Fibroblast of lung (primary cell): Measurements from ENCODE around the gene OXA1L. TPM values are rescaled to one million over a fixed set of nuclear protein-coding genes. Genes with fewer than 3 reads are reported as not detected.
"Not testable (repeated sequence)": the region's sequence is repeated elsewhere in the genome, so short reads cannot be mapped to it uniquely, and the experiment has no call there.

Experiments used
- DNase-seq, 2 donors: peaks; one replicate each; pipeline versions ENCODE4 v3.0.0 to v3.0.0-alpha.2; 2010; ENCODE audit warnings: low read depth in 2 of 2
- H2AFZ ChIP-seq: 2 replicates; pipeline ENCODE4 v1.5.1; 2012; ENCODE audit warnings: low read length, control low read depth, inconsistent platforms
- H3K27ac ChIP-seq: 2 replicates; pipeline ENCODE4 v1.5.1; 2011; ENCODE audit warnings: low read length, control low read depth; ENCODE audit not compliant: insufficient read depth
- H3K27me3 ChIP-seq: 2 replicates; pipeline ENCODE4 v1.5.1; 2011; ENCODE audit warnings: mild to moderate bottlenecking, low read length; ENCODE audit not compliant: control insufficient read depth, insufficient read depth
- H3K36me3 ChIP-seq: 2 replicates; pipeline ENCODE4 v1.5.1; 2011; ENCODE audit warnings: low read length; ENCODE audit not compliant: control insufficient read depth, insufficient read depth
- H3K4me1 ChIP-seq: 2 replicates; pipeline ENCODE4 v1.5.1; 2011; ENCODE audit warnings: low read length; ENCODE audit not compliant: control insufficient read depth, insufficient read depth; ENCODE audit errors: extremely low read depth
- H3K4me2 ChIP-seq: 2 replicates; pipeline ENCODE4 v1.5.1; 2011; ENCODE audit warnings: low read length, control low read depth; ENCODE audit not compliant: insufficient read depth; ENCODE audit errors: extremely low read depth
- H3K4me3 ChIP-seq, 4 experiments: fragments of 200-600 bp in 1 of 4; sonication (generic) in 1 of 4; replicated peaks in 1 of 4; 2 replicates each; pipeline ENCODE4 v1.5.1; 2011 to 2016; ENCODE audit warnings: low read length in 4 of 4, low read depth in 3 of 4, mild to moderate bottlenecking in 3 of 4, control low read depth in 2 of 4, inconsistent platforms in 1 of 4, mixed read lengths in 1 of 4; ENCODE audit not compliant: insufficient read depth in 1 of 4; ENCODE audit errors: control extremely low read depth in 1 of 4
- H3K79me2 ChIP-seq: 2 replicates; pipeline ENCODE4 v1.5.1; 2012; ENCODE audit warnings: mild to moderate bottlenecking, low read length, inconsistent platforms; ENCODE audit not compliant: control insufficient read depth, insufficient read depth
- H3K9ac ChIP-seq: 2 replicates; pipeline ENCODE4 v1.5.1; 2011; ENCODE audit warnings: mild to moderate bottlenecking, low read length, control low read depth; ENCODE audit not compliant: insufficient read depth
- H3K9me3 ChIP-seq: 2 replicates; pipeline ENCODE4 v1.5.1; 2012; ENCODE audit warnings: low read depth, low read length; ENCODE audit not compliant: control insufficient read depth, insufficient read depth
- H4K20me1 ChIP-seq: 2 replicates; pipeline ENCODE4 v1.5.1; 2011; ENCODE audit warnings: low read length; ENCODE audit not compliant: control insufficient read depth, insufficient read depth; ENCODE audit errors: extremely low read depth
- EZH2 ChIP-seq: IDR thresholded peaks from 2 replicates; pipeline ENCODE4 v1.5.1; 2012; ENCODE audit warnings: low read length, control low read depth, mild to moderate bottlenecking; ENCODE audit errors: missing control alignments
- polyA plus RNA-seq, 2 donors: library from polyadenylated mRNA; depleted of rRNA in 1 of 2; stranded (reverse) in 1 of 2; unstranded in 1 of 2; fragments of >200 nt; gene quantifications; 2 replicates each; pipeline ENCODE4 v1.2.1, GENCODE V29; 2011 to 2012; ENCODE audit warnings: missing spikeins in 1 of 2
- total RNA-seq: library from RNA; depleted of rRNA; stranded (reverse); fragments of >200 nt; gene quantifications from 2 replicates; pipeline ENCODE4 v1.2.1, GENCODE V29; 2014
- TF ChIP-seq, protein P1 (sequence below), 2 donors: IDR thresholded peaks in 1 of 2; conservative IDR thresholded peaks in 1 of 2; 1 replicate in 1 of 2; 2 replicates in 1 of 2; pipeline ENCODE4 v1.5.1; 2011 to 2012; ENCODE audit warnings: low read length in 2 of 2, control low read depth in 1 of 2, inconsistent platforms in 1 of 2, low read depth in 1 of 2, mild to moderate bottlenecking in 1 of 2

OXA1L gene
- total and polyA plus RNA-seq, 2 donors (not counting 1 experiment from before 2014, with no cell fraction given) = 67.2 to 141 TPM

DNA sequence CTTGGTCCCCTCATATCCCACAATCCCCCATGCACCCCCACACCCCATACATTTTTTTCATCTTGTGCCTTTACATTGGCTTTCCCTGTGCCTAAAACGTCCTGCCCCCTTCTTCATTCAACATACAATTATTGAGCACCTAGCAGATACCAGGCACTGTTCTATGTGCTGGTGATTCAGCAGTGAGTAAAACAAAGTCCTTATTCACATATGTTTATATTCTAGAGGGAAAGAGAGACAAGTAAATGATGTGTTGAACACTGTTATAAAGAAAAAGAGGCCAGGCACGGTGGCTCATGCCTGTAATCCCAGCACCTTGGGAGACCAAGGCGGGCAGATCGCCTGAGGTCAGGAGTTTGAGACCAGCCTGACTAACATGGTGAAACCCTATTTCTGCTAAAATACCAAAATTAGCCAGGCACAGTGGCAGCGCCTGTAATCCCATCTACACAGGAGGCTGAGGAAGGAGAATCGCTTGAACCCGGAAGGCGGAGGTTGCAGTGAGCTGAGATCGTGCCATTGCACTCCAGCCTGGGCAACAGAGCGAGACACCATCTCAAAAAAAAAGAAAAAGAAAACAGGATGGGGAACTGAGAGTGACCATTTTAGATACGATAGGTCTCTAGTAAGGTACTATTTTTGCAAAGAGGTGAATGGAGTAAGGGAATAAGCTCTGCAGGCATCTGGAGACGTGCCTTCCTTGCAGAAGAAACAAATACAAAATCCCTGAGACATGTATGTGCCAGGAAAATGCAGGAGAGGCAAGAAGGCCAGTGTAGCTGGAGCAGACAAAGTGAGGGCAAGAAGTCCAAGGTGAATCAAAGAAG lies 36.6 kb downstream of the OXA1L start:
- no peak overlapping the region for H3K27ac ChIP-seq
- no peaks in the 10 kb centered on the region for H3K79me2 ChIP-seq
- no peak overlapping the region for H2AFZ ChIP-seq
- H3K9me3 ChIP-seq = no peaks in the 10 kb centered on the region
- H3K9ac ChIP-seq = no peak overlapping the region
- no peak overlapping the region for H3K4me3 ChIP-seq
- TF ChIP-seq, protein P1, sequence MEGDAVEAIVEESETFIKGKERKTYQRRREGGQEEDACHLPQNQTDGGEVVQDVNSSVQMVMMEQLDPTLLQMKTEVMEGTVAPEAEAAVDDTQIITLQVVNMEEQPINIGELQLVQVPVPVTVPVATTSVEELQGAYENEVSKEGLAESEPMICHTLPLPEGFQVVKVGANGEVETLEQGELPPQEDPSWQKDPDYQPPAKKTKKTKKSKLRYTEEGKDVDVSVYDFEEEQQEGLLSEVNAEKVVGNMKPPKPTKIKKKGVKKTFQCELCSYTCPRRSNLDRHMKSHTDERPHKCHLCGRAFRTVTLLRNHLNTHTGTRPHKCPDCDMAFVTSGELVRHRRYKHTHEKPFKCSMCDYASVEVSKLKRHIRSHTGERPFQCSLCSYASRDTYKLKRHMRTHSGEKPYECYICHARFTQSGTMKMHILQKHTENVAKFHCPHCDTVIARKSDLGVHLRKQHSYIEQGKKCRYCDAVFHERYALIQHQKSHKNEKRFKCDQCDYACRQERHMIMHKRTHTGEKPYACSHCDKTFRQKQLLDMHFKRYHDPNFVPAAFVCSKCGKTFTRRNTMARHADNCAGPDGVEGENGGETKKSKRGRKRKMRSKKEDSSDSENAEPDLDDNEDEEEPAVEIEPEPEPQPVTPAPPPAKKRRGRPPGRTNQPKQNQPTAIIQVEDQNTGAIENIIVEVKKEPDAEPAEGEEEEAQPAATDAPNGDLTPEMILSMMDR (conservative IDR thresholded peaks at IDR 0.05 in 1 of 2, IDR thresholded peaks at IDR 0.05 in 1 of 2; ENCODE audit: low read depth in 1 of 2, low read length in 2 of 2) = no peak
- TF ChIP-seq EZH2 = no peak
- H3K36me3 ChIP-seq = no peaks in the 10 kb centered on the region
- no peak overlapping the region for H3K4me2 ChIP-seq
- H3K27me3 ChIP-seq = no peaks in the 10 kb centered on the region
- no peaks in the 10 kb centered on the region for H3K4me1 ChIP-seq
- no peaks in the 10 kb centered on the region for H4K20me1 ChIP-seq
- no peak for DNase-seq

GRCh38 chr14:22803687-22803974 lies 37.1 kb downstream of the OXA1L start:
- Histone ChIP-seq H3K4me1 (no peaks in the 10 kb centered on the region), H3K9me3 (no peaks in the 10 kb centered on the region), H4K20me1 (no peaks in the 10 kb centered on the region), H3K27ac (no peak overlapping the region), H3K36me3 (no peaks in the 10 kb centered on the region), H3K79me2 (no peaks in the 10 kb centered on the region), H2AFZ (no peak overlapping the region), H3K9ac (no peak overlapping the region), H3K4me3 (no peak overlapping the region), H3K27me3 (no peaks in the 10 kb centered on the region), H3K4me2 (no peak overlapping the region)
- DNase-seq = no peak
- TF ChIP-seq EZH2 = no peak
- TF ChIP-seq, protein P1 (conservative IDR thresholded peaks at IDR 0.05 in 1 of 2, IDR thresholded peaks at IDR 0.05 in 1 of 2; ENCODE audit: low read depth in 1 of 2, low read length in 2 of 2) = no peak

GRCh38 chr14:22805235-22805634 lies 38.7 kb downstream of the OXA1L start:
- H3K4me2 ChIP-seq, H3K4me1 ChIP-seq, DNase-seq, H3K9me3 ChIP-seq, H2AFZ ChIP-seq, H3K27me3 ChIP-seq, H3K4me3 ChIP-seq, H3K27ac ChIP-seq, H3K36me3 ChIP-seq, H4K20me1 ChIP-seq, H3K79me2 ChIP-seq, H3K9ac ChIP-seq: not testable (repeated sequence)
